ENCODE data around the gene TGM3.

The TGM3 gene

DNA sequence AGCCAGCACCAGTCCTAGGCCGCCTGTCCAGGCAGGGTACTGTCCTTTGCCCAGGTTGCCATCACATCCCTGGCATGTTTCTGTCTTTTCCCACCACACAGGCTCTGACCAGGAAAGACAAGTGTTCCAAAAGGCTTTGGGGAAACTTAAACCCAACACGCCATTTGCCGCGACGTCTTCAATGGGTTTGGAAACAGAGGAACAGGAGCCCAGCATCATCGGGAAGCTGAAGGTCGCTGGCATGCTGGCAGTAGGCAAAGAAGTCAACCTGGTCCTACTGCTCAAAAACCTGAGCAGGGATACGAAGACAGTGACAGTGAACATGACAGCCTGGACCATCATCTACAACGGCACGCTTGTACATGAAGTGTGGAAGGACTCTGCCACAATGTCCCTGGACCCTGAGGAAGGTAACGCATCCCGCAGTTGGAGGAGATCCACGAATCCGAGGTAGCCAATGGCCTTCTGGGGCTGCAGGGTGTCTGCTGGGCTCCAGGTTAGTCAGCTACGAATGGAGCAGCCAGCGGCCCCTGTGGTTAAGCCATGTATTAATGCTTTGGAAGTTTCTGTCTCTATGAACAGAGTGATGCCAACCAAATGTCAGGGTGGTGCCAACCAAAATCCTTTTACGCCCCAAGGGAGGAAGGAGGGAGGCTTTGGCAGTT is 36.2 kb downstream of the TGM3 start:
- Histone ChIP-seq H3K27me3 (ENCODE audit: insufficient read depth, poor library complexity, severe bottlenecking) (no peaks in the 10 kb centered on the region), H3K4me3 (replicated peaks; ENCODE audit: insufficient read depth, low read length) (no peak overlapping the region), H3K27ac (replicated peaks) (no peak overlapping the region)
- TF ChIP-seq, protein P1, sequence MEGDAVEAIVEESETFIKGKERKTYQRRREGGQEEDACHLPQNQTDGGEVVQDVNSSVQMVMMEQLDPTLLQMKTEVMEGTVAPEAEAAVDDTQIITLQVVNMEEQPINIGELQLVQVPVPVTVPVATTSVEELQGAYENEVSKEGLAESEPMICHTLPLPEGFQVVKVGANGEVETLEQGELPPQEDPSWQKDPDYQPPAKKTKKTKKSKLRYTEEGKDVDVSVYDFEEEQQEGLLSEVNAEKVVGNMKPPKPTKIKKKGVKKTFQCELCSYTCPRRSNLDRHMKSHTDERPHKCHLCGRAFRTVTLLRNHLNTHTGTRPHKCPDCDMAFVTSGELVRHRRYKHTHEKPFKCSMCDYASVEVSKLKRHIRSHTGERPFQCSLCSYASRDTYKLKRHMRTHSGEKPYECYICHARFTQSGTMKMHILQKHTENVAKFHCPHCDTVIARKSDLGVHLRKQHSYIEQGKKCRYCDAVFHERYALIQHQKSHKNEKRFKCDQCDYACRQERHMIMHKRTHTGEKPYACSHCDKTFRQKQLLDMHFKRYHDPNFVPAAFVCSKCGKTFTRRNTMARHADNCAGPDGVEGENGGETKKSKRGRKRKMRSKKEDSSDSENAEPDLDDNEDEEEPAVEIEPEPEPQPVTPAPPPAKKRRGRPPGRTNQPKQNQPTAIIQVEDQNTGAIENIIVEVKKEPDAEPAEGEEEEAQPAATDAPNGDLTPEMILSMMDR (IDR thresholded peaks at IDR 0.05; ENCODE audit: insufficient read depth, low read length), result no peak
- TF ChIP-seq GABPA (IDR thresholded peaks at IDR 0.05; ENCODE audit: low read depth) (no peak), POLR2AphosphoS5 (IDR thresholded peaks at IDR 0.05; ENCODE audit: low read depth) (no peak), SPI1 (IDR thresholded peaks at IDR 0.05; ENCODE audit: borderline replicate concordance, low read depth) (no peak)
- TF ChIP-seq, protein P2, sequence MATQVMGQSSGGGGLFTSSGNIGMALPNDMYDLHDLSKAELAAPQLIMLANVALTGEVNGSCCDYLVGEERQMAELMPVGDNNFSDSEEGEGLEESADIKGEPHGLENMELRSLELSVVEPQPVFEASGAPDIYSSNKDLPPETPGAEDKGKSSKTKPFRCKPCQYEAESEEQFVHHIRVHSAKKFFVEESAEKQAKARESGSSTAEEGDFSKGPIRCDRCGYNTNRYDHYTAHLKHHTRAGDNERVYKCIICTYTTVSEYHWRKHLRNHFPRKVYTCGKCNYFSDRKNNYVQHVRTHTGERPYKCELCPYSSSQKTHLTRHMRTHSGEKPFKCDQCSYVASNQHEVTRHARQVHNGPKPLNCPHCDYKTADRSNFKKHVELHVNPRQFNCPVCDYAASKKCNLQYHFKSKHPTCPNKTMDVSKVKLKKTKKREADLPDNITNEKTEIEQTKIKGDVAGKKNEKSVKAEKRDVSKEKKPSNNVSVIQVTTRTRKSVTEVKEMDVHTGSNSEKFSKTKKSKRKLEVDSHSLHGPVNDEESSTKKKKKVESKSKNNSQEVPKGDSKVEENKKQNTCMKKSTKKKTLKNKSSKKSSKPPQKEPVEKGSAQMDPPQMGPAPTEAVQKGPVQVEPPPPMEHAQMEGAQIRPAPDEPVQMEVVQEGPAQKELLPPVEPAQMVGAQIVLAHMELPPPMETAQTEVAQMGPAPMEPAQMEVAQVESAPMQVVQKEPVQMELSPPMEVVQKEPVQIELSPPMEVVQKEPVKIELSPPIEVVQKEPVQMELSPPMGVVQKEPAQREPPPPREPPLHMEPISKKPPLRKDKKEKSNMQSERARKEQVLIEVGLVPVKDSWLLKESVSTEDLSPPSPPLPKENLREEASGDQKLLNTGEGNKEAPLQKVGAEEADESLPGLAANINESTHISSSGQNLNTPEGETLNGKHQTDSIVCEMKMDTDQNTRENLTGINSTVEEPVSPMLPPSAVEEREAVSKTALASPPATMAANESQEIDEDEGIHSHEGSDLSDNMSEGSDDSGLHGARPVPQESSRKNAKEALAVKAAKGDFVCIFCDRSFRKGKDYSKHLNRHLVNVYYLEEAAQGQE (IDR thresholded peaks at IDR 0.05; ENCODE audit: insufficient replicate concordance, low read depth), result no peak
- DNase-seq (ENCODE audit: low read depth in 1 of 2, low spot score in 1 of 2), result no peak

- TF ChIP-seq SPI1 (IDR thresholded peaks at IDR 0.05; ENCODE audit: borderline replicate concordance, low read depth) (no peak), POLR2AphosphoS5 (IDR thresholded peaks at IDR 0.05; ENCODE audit: low read depth) (no peak)
- Histone ChIP-seq H3K27me3 (ENCODE audit: insufficient read depth, poor library complexity, severe bottlenecking) (no peaks in the 10 kb centered on the region), H3K27ac (replicated peaks) (no peak overlapping the region), H3K4me3 (replicated peaks; ENCODE audit: insufficient read depth, low read length) (no peak overlapping the region)
- no peak for DNase-seq (ENCODE audit: low read depth in 1 of 2, low spot score in 1 of 2)
These were observed 36.9 kb downstream of the TGM3 start for GRCh38 chr20:2332711-2333110.

DNA sequence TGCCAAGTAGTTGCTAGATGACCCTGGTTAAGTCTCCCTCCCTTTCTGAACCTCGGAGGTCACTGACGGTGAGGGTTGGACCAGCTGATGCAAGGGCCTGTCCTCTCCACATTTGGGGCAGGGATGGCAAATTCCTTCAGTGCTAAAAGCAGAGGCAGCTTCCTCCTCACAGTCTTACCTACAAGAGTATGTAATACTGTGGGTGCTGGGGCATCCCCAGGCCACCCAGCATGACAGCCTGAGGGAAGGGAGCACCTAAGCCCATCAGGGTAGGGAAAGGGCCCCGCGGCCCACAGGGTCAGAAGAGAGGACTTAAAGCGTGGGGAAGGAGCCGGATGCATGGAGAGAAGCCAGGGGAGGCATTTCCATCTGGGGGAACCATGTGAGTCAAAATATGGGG is 38.0 kb downstream of the TGM3 start:
- DNase-seq (ENCODE audit: low read depth in 1 of 2, low spot score in 1 of 2), result no peak
- Histone ChIP-seq H3K4me3 (replicated peaks; ENCODE audit: insufficient read depth, low read length) (no peak overlapping the region), H3K27ac (replicated peaks) (no peak overlapping the region), H3K27me3 (ENCODE audit: insufficient read depth, poor library complexity, severe bottlenecking) (no peaks in the 10 kb centered on the region)
- TF ChIP-seq, protein P2 (IDR thresholded peaks at IDR 0.05; ENCODE audit: insufficient replicate concordance, low read depth), result no peak
- TF ChIP-seq POLR2AphosphoS5 (IDR thresholded peaks at IDR 0.05; ENCODE audit: low read depth) (no peak), GABPA (IDR thresholded peaks at IDR 0.05; ENCODE audit: low read depth) (no peak)
- TF ChIP-seq, protein P1 (IDR thresholded peaks at IDR 0.05; ENCODE audit: insufficient read depth, low read length), result no peak

- TF ChIP-seq, protein P1 (IDR thresholded peaks at IDR 0.05; ENCODE audit: insufficient read depth, low read length), result no peak
- TF ChIP-seq, protein P2 (IDR thresholded peaks at IDR 0.05; ENCODE audit: insufficient replicate concordance, low read depth), result no peak
- no peak for TF ChIP-seq GABPA (IDR thresholded peaks at IDR 0.05; ENCODE audit: low read depth)
- no peak for TF ChIP-seq POLR2AphosphoS5 (IDR thresholded peaks at IDR 0.05; ENCODE audit: low read depth)
- no peak for TF ChIP-seq SPI1 (IDR thresholded peaks at IDR 0.05; ENCODE audit: borderline replicate concordance, low read depth)
- Histone ChIP-seq H3K4me3 (replicated peaks; ENCODE audit: insufficient read depth, low read length) (no peak overlapping the region), H3K27me3 (ENCODE audit: insufficient read depth, poor library complexity, severe bottlenecking) (no peaks in the 10 kb centered on the region), H3K27ac (replicated peaks) (no peak overlapping the region)
- DNase-seq (ENCODE audit: low read depth in 1 of 2, low spot score in 1 of 2), result no peak
These were observed 39.5 kb downstream of the TGM3 start for GRCh38 chr20:2335096-2335870.
